Loucy (cell line): ENCODE results near the gene LRRTM1.

ENCODE experiments used
- CTCF ChIP-seq: fragments of 200-600 bp; sonication (generic); conservative IDR thresholded peaks from 2 replicates; pipeline ENCODE4 v1.5.1; 2014; ENCODE audit warnings: mild to moderate bottlenecking, antibody characterized with exemption, low read length
- EZH2phosphoT487 ChIP-seq: fragments of 200-600 bp; IDR thresholded peaks from 2 replicates; pipeline ENCODE4 v1.6.1; 2018; ENCODE audit warnings: antibody characterized with exemption, mild to moderate bottlenecking, moderate library complexity, borderline replicate concordance

DNA sequence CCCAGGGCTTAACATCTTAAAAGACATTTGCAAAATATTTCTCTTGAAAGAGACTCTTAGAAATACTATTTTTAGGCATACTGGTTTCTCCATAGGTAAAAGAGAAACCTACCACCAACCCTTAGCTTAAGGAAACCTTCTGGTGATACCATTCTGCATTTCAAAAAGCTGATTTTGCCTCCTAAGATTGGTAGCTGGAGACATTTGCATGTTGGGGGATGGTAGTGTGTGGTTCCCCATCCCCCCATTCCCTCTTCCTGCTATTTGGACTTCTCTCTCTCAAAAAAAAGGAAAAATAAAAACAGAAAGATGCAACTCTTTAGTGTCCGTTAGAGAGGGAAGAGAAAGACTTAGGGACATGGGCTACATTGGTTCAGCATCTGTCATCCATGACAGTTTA lies 4.2 kb downstream of the LRRTM1 start:
- no peak for TF ChIP-seq CTCF
- no peak for TF ChIP-seq EZH2phosphoT487
